Cardiac muscle cell (in vitro differentiated cells and primary cell): ENCODE data around the gene PHF13. TPM values are rescaled to one million over a fixed set of nuclear protein-coding genes. Genes with fewer than 3 reads are reported as not detected.
"Not testable (repeated sequence)": the region's sequence is repeated elsewhere in the genome, so short reads cannot be mapped to it uniquely, and the experiment has no call there.

Experiments
- DNase-seq, 2 donors: peaks; one replicate each; pipeline versions ENCODE4 v3.0.0 to v3.0.0-alpha.2; 2010 to 2017; ENCODE audit warnings: low read depth in 1 of 2, low spot score in 1 of 2
- H3K27ac ChIP-seq: fragments of 200-600 bp; sonication (generic); 2 replicates; pipeline ENCODE4 v1.5.1; 2016
- H3K27me3 ChIP-seq: fragments of 200-600 bp; sonication (generic); 2 replicates; pipeline ENCODE4 v1.6.0; 2016; ENCODE audit warnings: control low read depth
- H3K36me3 ChIP-seq: fragments of 200-600 bp; sonication (generic); 2 replicates; pipeline ENCODE4 v1.5.1; 2016; ENCODE audit warnings: control low read depth
- H3K4me1 ChIP-seq: fragments of 200-600 bp; sonication (generic); 2 replicates; pipeline ENCODE4 v1.8.1; 2017; ENCODE audit warnings: low read depth, mild to moderate bottlenecking, mixed run types
- H3K4me3 ChIP-seq: fragments of 200-600 bp; sonication (generic); 2 replicates; pipeline ENCODE4 v1.5.1; 2016; ENCODE audit warnings: mild to moderate bottlenecking
- H3K9me3 ChIP-seq: fragments of 200-600 bp; sonication (generic); 2 replicates; pipeline ENCODE4 v1.5.1; 2017; ENCODE audit warnings: low read depth, mild to moderate bottlenecking, control low read depth
- CTCF ChIP-seq: IDR thresholded peaks from 2 replicates; pipeline ENCODE4 v1.5.1; 2012; ENCODE audit warnings: low read depth, mild to moderate bottlenecking, low read length
- polyA plus RNA-seq: library from polyadenylated mRNA; unstranded; fragments of >200 nt; fragmentation: Nextera tagmentation; extraction: Ambion mirVana; gene quantifications from 2 replicates; pipeline ENCODE4 v1.2.1, GENCODE V29; 2016
- total RNA-seq: library from RNA; depleted of rRNA; stranded (reverse); fragments of >200 nt; gene quantifications from 2 replicates; pipeline ENCODE4 v1.2.3, GENCODE V29; 2016

PHF13 gene
- total and polyA plus RNA-seq, 2 experiments from 2014 or later = 16.8 to 31.6 TPM

GRCh38 chr1:6597777-6598131 lies 15.8 kb upstream of the PHF13 start:
- H3K27me3 ChIP-seq = no peaks in the 10 kb centered on the region
- peaks cover 40% of the 10 kb centered on the region for H3K36me3 ChIP-seq
- H3K4me1 ChIP-seq = peaks cover 31% of the 10 kb centered on the region
- H3K9me3 ChIP-seq = no peaks in the 10 kb centered on the region
- no peak for DNase-seq
- H3K4me3 ChIP-seq = no peak overlapping the region
- no peak for TF ChIP-seq CTCF
- H3K27ac ChIP-seq = peak overlapping the region; percentile 86

GRCh38 chr1:6599141-6599975 lies 14.2 kb upstream of the PHF13 start:
- peaks cover 24% of the 10 kb centered on the region for H3K36me3 ChIP-seq
- no peak for TF ChIP-seq CTCF
- peaks cover 43% of the 10 kb centered on the region for H3K4me1 ChIP-seq
- H3K4me3 ChIP-seq = no peak overlapping the region
- H3K9me3 ChIP-seq = no peaks in the 10 kb centered on the region
- no peak for DNase-seq
- H3K27me3 ChIP-seq = no peaks in the 10 kb centered on the region
- H3K27ac ChIP-seq = no peak overlapping the region

GRCh38 chr1:6599991-6600390 lies 13.5 kb upstream of the PHF13 start:
- Histone ChIP-seq H3K4me3 (peak overlapping the region; percentile 57), H3K36me3 (peaks cover 19% of the 10 kb centered on the region), H3K4me1 (peaks cover 49% of the 10 kb centered on the region), H3K27ac (peak overlapping the region; percentile 99)
- H3K9me3 ChIP-seq, H3K27me3 ChIP-seq, DNase-seq: not testable (repeated sequence)

- Histone ChIP-seq H3K36me3 (peaks cover 13% of the 10 kb centered on the region), H3K27me3 (no peaks in the 10 kb centered on the region), H3K27ac (peak overlapping the region; percentile 99), H3K4me3 (peak overlapping the region; percentile 57), H3K9me3 (no peaks in the 10 kb centered on the region), H3K4me1 (peaks cover 55% of the 10 kb centered on the region)
- no peak for TF ChIP-seq CTCF
- no peak for DNase-seq
Measured at GRCh38 chr1:6600410-6601048, 13.0 kb upstream of the PHF13 start.

- no peak for TF ChIP-seq CTCF
- H3K36me3 ChIP-seq = peaks cover 6% of the 10 kb centered on the region
- H3K4me1 ChIP-seq = peaks cover 51% of the 10 kb centered on the region
- peak; percentile 82 to 92 for DNase-seq
- H3K4me3 ChIP-seq = peak overlapping the region; percentile 57
- no peaks in the 10 kb centered on the region for H3K27me3 ChIP-seq
- H3K27ac ChIP-seq = peak overlapping the region; percentile 99
- no peaks in the 10 kb centered on the region for H3K9me3 ChIP-seq
Measured at GRCh38 chr1:6601049-6601922, 12.2 kb upstream of the PHF13 start.
